ENCODE measurements around the gene SLC6A17.

The SLC6A17 gene

DNA sequence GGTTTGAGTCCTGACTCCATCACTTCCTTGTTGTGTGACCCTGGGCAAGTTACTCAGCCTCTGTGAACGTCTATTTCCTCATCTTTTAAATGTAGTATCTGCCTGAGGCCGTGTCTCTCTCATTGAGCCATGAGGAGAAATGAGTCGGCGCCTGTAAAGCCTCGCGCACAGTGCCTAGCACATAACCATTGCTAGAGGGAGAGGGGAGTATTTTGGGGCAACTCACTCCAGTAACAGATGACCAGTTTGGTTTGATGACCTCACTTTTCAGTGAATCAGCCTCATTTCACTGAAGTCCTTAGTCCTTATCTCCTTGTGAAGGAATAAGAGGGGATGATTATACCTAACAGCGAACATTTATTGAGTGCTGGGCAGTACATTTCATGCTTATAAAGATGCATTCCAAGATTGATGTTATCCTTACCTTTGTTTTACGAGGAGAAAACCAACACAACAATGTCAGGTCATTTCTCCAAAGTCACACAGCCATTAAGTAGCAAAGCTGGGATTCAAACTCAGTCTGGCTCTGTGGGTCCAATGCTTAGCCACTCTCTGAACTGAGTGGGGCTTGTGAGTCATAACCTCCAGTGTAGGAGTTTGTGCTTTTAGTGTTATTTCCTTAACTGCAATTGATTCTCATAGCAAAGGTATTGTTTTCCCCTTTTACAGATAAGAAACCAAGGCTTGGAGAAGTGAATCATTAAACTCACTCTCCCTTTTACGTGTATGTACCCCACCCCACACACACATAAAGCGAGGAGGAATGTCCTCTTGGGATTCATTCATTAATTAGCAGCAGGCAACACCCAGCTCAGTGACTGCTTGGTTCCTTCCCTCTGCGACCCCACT is 85.8 kb downstream of the SLC6A17 start:
- POLR2A ChIA-PET, result no interaction called here
- DNase-seq (ENCODE audit: extremely low spot score), result no peak
- CTCF ChIA-PET, result interaction anchor here (1.0 to 2.3 kb wide), 7 partner anchors 10 to 176 kb away, joined by 3 to 6 read pairs (median 4); no protein-coding TSS in a partner anchor
- TF ChIP-seq, protein P1, sequence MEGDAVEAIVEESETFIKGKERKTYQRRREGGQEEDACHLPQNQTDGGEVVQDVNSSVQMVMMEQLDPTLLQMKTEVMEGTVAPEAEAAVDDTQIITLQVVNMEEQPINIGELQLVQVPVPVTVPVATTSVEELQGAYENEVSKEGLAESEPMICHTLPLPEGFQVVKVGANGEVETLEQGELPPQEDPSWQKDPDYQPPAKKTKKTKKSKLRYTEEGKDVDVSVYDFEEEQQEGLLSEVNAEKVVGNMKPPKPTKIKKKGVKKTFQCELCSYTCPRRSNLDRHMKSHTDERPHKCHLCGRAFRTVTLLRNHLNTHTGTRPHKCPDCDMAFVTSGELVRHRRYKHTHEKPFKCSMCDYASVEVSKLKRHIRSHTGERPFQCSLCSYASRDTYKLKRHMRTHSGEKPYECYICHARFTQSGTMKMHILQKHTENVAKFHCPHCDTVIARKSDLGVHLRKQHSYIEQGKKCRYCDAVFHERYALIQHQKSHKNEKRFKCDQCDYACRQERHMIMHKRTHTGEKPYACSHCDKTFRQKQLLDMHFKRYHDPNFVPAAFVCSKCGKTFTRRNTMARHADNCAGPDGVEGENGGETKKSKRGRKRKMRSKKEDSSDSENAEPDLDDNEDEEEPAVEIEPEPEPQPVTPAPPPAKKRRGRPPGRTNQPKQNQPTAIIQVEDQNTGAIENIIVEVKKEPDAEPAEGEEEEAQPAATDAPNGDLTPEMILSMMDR (IDR thresholded peaks at IDR 0.05; ENCODE audit: control extremely low read depth, extremely low read depth, low read depth, missing control alignments), result no peak

GRCh38 chr1:110237386-110238152 is 87.3 kb downstream of the SLC6A17 start:
- ChIA-PET CTCF (interaction anchor here (0.7 to 3.2 kb wide), 10 partner anchors 9 to 75 kb away, joined by 3 to 21 read pairs (median 4); no protein-coding TSS in a partner anchor), POLR2A (no interaction called here)
- TF ChIP-seq, protein P1 (IDR thresholded peaks at IDR 0.05; ENCODE audit: control extremely low read depth, extremely low read depth, low read depth, missing control alignments), result no peak
- no peak for DNase-seq (ENCODE audit: extremely low spot score)

GRCh38 chr1:110239441-110240430 is 89.4 kb downstream of the SLC6A17 start:
- TF ChIP-seq, protein P1 (IDR thresholded peaks at IDR 0.05; ENCODE audit: control extremely low read depth, extremely low read depth, low read depth, missing control alignments), result no peak
- DNase-seq (ENCODE audit: extremely low spot score), result no peak
- POLR2A ChIA-PET, result no interaction called here
- CTCF ChIA-PET, result interaction anchor here (1.5 to 3.2 kb wide), 3 partner anchors 32 to 73 kb away, joined by 5 to 21 read pairs (median 9); no protein-coding TSS in a partner anchor

GRCh38 chr1:110240476-110241210 is 90.3 kb downstream of the SLC6A17 start:
- ChIA-PET CTCF (interaction anchor here (1.1 to 3.2 kb wide), 3 partner anchors 25 to 72 kb away, joined by 4 to 21 read pairs (median 9); no protein-coding TSS in a partner anchor), POLR2A (no interaction called here)

DNA sequence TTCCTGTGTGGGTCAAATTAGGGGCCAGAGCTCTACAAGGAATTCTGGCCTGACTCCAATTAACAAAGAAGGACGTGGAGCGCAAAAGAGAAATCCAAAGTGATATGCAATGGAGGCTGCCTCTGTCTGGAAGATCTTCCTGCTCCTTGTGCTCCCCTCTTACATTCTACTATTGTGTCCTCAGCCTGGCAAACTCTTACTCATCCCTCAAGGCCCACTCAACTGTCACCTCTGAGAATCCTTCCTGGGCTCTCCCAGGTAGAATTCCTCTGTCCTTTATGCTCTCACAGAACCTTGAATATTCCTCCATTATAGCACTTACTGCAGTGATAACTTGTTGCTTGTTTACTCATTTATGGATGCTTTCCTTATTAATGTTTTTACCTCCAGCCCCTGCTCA is 91.2 kb downstream of the SLC6A17 start:
- ChIA-PET POLR2A (no interaction called here), CTCF (interaction anchor here (1.1 to 5.5 kb wide), 3 partner anchors 26 to 71 kb away, joined by 4 to 30 read pairs (median 9); no protein-coding TSS in a partner anchor)
- no peak for DNase-seq (ENCODE audit: extremely low spot score)
- TF ChIP-seq, protein P1 (IDR thresholded peaks at IDR 0.05; ENCODE audit: control extremely low read depth, extremely low read depth, low read depth, missing control alignments), result no peak

More at GRCh38 chr1:110240476-110241210, 90.3 kb downstream of the SLC6A17 start:
- no peak for DNase-seq (ENCODE audit: extremely low spot score)
- TF ChIP-seq, protein P1 (IDR thresholded peaks at IDR 0.05; ENCODE audit: control extremely low read depth, extremely low read depth, low read depth, missing control alignments), result no peak

Measured in GM10248 (cell line).